ENCODE data around the gene TRIO. TPM values are rescaled to one million over a fixed set of nuclear protein-coding genes. Genes with fewer than 3 reads are reported as not detected.

The TRIO gene
- total RNA-seq, 2 experiments from 2014 or later = 4.1 to 6.5 TPM

GRCh38 chr5:14181299-14181968 is 38.3 kb downstream of the TRIO start:
- H3K36me3 Mint-ChIP-seq (ENCODE audit: low read depth) = no peaks in the 10 kb centered on the region
- H3K4me1 Mint-ChIP-seq (ENCODE audit: low read depth) = no peaks in the 10 kb centered on the region
- no peak overlapping the region for H3K4me3 ChIP-seq (ENCODE audit: low read length)
- no peaks in the 10 kb centered on the region for H3K4me1 ChIP-seq (ENCODE audit: insufficient read depth, low read length)
- DNase-seq = no peak
- peaks cover 6% of the 10 kb centered on the region for H3K27me3 Mint-ChIP-seq
- CTCF ChIA-PET = no interaction called here
- H3K9me3 Mint-ChIP-seq = no peaks in the 10 kb centered on the region
- no peak overlapping the region for H3K4me3 Mint-ChIP-seq
- TF ChIP-seq CTCF (IDR thresholded peaks at IDR 0.05) = no peak
- H3K9me3 ChIP-seq (ENCODE audit: control insufficient read depth in 1 of 2, insufficient read depth in 1 of 2, low read length in 2 of 2) = no peaks in the 10 kb centered on the region
- ATAC-seq (ENCODE audit: poor library complexity) = no peak
- no peak overlapping the region for H3K27ac ChIP-seq (ENCODE audit: low read depth in 1 of 2, low read length in 2 of 2)
- POLR2A ChIA-PET = no interaction called here
- no peaks in the 10 kb centered on the region for H3K27me3 ChIP-seq (ENCODE audit: control insufficient read depth in 1 of 2, insufficient read depth in 2 of 2, low read length in 2 of 2)
- intact Hi-C loops (cut with DNase I, micrococcal nuclease) = no loop called here
- H3K36me3 ChIP-seq (ENCODE audit: insufficient read depth, low read length) = no peaks in the 10 kb centered on the region
- H3K27ac Mint-ChIP-seq = no peak overlapping the region

GRCh38 chr5:14182761-14183160 is 39.6 kb downstream of the TRIO start:
- CTCF ChIA-PET = interaction anchor here (0.6 kb wide), 1 partner anchor 17 kb away, joined by 3 read pairs; no protein-coding TSS in a partner anchor
- no peak for TF ChIP-seq CTCF (IDR thresholded peaks at IDR 0.05)
- POLR2A ChIA-PET = no interaction called here

GRCh38 chr5:14183187-14183939 is 40.2 kb downstream of the TRIO start:
- ChIA-PET POLR2A (no interaction called here), CTCF (no interaction called here)
- H3K27me3 Mint-ChIP-seq = peaks cover 3% of the 10 kb centered on the region
- no peaks in the 10 kb centered on the region for H3K4me1 Mint-ChIP-seq (ENCODE audit: low read depth)
- Histone ChIP-seq H3K4me3 (ENCODE audit: low read length) (no peak overlapping the region), H3K9me3 (ENCODE audit: control insufficient read depth in 1 of 2, insufficient read depth in 1 of 2, low read length in 2 of 2) (no peaks in the 10 kb centered on the region), H3K36me3 (ENCODE audit: insufficient read depth, low read length) (no peaks in the 10 kb centered on the region), H3K27ac (ENCODE audit: low read depth in 1 of 2, low read length in 2 of 2) (no peak overlapping the region), H3K4me1 (ENCODE audit: insufficient read depth, low read length) (no peaks in the 10 kb centered on the region), H3K27me3 (ENCODE audit: control insufficient read depth in 1 of 2, insufficient read depth in 2 of 2, low read length in 2 of 2) (no peaks in the 10 kb centered on the region)
- H3K4me3 Mint-ChIP-seq = no peak overlapping the region
- DNase-seq = no peak
- ATAC-seq (ENCODE audit: poor library complexity) = no peak
- no peak for TF ChIP-seq CTCF (IDR thresholded peaks at IDR 0.05)
- intact Hi-C loops (cut with DNase I, micrococcal nuclease) = no loop called here
- no peaks in the 10 kb centered on the region for H3K9me3 Mint-ChIP-seq
- no peak overlapping the region for H3K27ac Mint-ChIP-seq
- no peaks in the 10 kb centered on the region for H3K36me3 Mint-ChIP-seq (ENCODE audit: low read depth)

More at GRCh38 chr5:14182761-14183160, 39.6 kb downstream of the TRIO start:
- no peaks in the 10 kb centered on the region for H3K9me3 ChIP-seq (ENCODE audit: control insufficient read depth in 1 of 2, insufficient read depth in 1 of 2, low read length in 2 of 2)
- Mint-ChIP-seq H3K36me3 (ENCODE audit: low read depth) (no peaks in the 10 kb centered on the region), H3K9me3 (no peaks in the 10 kb centered on the region), H3K4me1 (ENCODE audit: low read depth) (no peaks in the 10 kb centered on the region), H3K27me3 (peaks cover 6% of the 10 kb centered on the region), H3K4me3 (no peak overlapping the region), H3K27ac (no peak overlapping the region)
- H3K4me1 ChIP-seq (ENCODE audit: insufficient read depth, low read length) = no peaks in the 10 kb centered on the region
- no peak for ATAC-seq (ENCODE audit: poor library complexity)
- no peaks in the 10 kb centered on the region for H3K27me3 ChIP-seq (ENCODE audit: control insufficient read depth in 1 of 2, insufficient read depth in 2 of 2, low read length in 2 of 2)
- H3K27ac ChIP-seq (ENCODE audit: low read depth in 1 of 2, low read length in 2 of 2) = no peak overlapping the region
- no peaks in the 10 kb centered on the region for H3K36me3 ChIP-seq (ENCODE audit: insufficient read depth, low read length)
- DNase-seq = no peak
- no peak overlapping the region for H3K4me3 ChIP-seq (ENCODE audit: low read length)
- intact Hi-C loops (cut with DNase I, micrococcal nuclease) = no loop called here
